ENCODE data around the gene ABAT.

DNA sequence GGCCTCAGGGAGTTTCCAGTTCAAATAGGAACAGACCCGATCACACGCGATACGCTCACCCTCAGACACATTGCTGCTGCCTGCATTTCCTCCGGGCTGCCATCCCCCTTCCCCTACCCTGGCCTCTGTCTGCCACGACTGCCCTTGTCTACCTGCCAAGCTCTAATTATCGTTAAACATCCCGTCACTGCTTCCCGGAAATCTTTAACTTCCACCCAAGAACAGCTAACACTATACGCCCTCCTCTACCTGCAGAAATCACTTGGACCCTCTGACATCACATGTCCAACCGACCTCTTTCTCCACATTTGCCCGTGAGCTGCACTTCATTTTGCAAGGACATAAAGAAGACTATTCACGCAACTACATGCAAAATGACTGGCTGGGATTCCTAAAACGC, 40.4 kb downstream of the ABAT start:
- no peak for TF ChIP-seq CTCF (IDR thresholded peaks at IDR 0.05)
- no peak for TF ChIP-seq POLR2AphosphoS5 (IDR thresholded peaks at IDR 0.05)
- no peak for TF ChIP-seq EP300 (IDR thresholded peaks at IDR 0.05)

Data from esophagus muscularis mucosa (tissue), 4 donors.